IPS-18c (cell line): ENCODE measurements around the gene OLFML2B.

ENCODE experiments used
- H3K4me3 ChIP-seq: 2 replicates; pipeline ENCODE4 v1.7.0; 2013; ENCODE audit warnings: low read depth, mild to moderate bottlenecking, low read length, moderate library complexity; ENCODE audit not compliant: insufficient read depth
- H3K9me3 ChIP-seq: one replicate; pipeline ENCODE4 v1.6.1; 2013; ENCODE audit warnings: mild to moderate bottlenecking, low read length, moderate library complexity; ENCODE audit not compliant: control insufficient read depth, insufficient read depth

OLFML2B gene

GRCh38 chr1:161946071-161946987 lies 77.3 kb downstream of the OLFML2B start:
- Histone ChIP-seq H3K4me3 (no peak overlapping the region), H3K9me3 (no peaks in the 10 kb centered on the region)

- H3K9me3 ChIP-seq, result no peaks in the 10 kb centered on the region
- H3K4me3 ChIP-seq, result no peak overlapping the region
These were observed 78.2 kb downstream of the OLFML2B start for GRCh38 chr1:161945306-161946060.

- no peak overlapping the region for H3K4me3 ChIP-seq
- no peaks in the 10 kb centered on the region for H3K9me3 ChIP-seq
These were observed 79.3 kb downstream of the OLFML2B start for GRCh38 chr1:161944381-161944780.

- no peak overlapping the region for H3K4me3 ChIP-seq
- H3K9me3 ChIP-seq, result no peaks in the 10 kb centered on the region
These were observed 79.9 kb downstream of the OLFML2B start for GRCh38 chr1:161943737-161944136.

- Histone ChIP-seq H3K4me3 (no peak overlapping the region), H3K9me3 (no peaks in the 10 kb centered on the region)
These were observed 81.8 kb downstream of the OLFML2B start for GRCh38 chr1:161941726-161942436.

- Histone ChIP-seq H3K4me3 (no peak overlapping the region), H3K9me3 (no peaks in the 10 kb centered on the region)
These were observed 82.6 kb downstream of the OLFML2B start for GRCh38 chr1:161940866-161941591.

GRCh38 chr1:161936786-161937185 lies 86.9 kb downstream of the OLFML2B start:
- H3K9me3 ChIP-seq, result no peaks in the 10 kb centered on the region

GRCh38 chr1:161935264-161935663 lies 88.4 kb downstream of the OLFML2B start:
- H3K4me3 ChIP-seq, result no peak overlapping the region
- H3K9me3 ChIP-seq, result no peaks in the 10 kb centered on the region

More at GRCh38 chr1:161936786-161937185, 86.9 kb downstream of the OLFML2B start:
- H3K4me3 ChIP-seq, result no peak overlapping the region

- H3K4me3 ChIP-seq, result no peak overlapping the region
- H3K9me3 ChIP-seq, result no peaks in the 10 kb centered on the region
These were observed 89.8 kb downstream of the OLFML2B start for GRCh38 chr1:161933592-161934588.
